COLO668 (cell line): ENCODE measurements around the gene DNMBP.

Experiments
- DNase-seq: peaks from one replicate; lab custom pipeline; 2025; ENCODE audit not compliant: unreplicated experiment; lab: John Stamatoyannopoulos, UW

Gene DNMBP

DNA sequence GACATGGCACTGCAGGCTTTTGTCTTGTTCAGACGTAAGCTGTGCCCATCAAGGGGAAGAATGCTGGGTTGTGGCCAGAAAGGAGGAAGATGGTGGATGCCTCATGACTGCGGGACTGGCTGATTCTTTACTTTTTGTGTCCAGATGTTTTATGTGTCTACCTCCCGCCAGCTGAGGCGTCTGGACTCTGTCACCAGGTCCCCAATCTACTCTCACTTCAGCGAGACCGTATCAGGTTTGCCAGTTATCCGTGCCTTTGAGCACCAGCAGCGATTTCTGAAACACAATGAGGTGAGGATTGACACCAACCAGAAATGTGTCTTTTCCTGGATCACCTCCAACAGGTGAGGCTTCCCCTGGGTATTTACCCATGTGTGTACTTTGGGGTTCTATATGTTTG, 173.8 kb downstream of the DNMBP start:
- no peak for DNase-seq

DNA sequence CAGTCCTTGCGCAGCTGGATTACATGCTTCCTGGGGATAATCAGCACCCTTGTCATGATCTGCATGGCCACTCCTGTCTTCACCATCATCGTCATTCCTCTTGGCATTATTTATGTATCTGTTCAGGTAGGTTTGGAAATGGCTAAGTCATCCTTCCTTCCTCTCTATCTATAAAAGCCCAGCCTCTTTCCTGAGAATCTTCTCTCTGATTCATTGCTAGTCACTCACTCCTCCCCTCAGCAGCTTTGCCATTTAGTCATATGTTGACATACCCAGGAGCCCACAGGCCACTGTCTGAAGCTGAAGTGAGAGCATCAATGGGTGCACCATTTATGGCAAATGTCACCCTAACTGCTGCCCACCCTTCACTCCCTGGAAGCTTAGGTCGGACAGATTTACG, 175.3 kb downstream of the DNMBP start:
- no peak for DNase-seq

DNA sequence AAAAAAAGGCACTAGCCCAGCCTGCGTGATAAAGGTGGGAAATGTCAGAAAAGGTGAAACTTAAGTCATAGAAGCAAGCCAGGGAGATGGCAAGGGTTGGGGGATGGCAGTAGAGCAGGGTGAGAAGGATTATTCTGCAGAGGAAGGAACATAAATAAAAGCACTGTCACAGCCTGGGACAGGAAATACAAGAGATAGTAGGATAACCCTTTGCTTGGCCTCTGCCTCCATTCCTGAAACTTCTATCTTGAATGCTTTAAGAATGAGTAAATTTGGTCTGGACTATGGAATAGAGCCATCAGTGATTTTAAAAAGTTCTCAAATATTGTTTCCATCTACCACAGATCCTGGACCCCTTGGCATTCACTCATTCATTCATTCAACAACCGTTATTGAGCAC, 177.3 kb downstream of the DNMBP start:
- no peak for DNase-seq

DNA sequence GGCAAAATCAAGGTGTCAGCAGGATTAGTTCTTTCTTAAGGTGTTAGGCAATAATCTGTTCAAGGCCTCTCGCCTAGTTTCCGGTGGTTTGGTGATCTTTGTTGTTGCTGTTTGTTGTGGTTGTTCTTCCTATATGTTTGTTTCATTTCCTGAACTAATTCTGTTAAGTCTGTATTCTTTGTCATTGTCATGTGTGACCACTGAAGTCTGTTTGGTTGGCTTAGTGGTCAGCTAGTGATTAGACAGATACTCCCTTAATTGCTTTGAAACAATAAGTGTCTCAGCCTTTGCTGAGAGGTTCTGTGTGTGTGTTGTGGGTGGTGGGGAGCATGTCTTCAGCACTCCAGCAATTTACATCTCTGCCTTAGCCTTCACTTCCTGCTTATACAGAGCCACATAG, 181.3 kb downstream of the DNMBP start:
- no peak for DNase-seq

DNA sequence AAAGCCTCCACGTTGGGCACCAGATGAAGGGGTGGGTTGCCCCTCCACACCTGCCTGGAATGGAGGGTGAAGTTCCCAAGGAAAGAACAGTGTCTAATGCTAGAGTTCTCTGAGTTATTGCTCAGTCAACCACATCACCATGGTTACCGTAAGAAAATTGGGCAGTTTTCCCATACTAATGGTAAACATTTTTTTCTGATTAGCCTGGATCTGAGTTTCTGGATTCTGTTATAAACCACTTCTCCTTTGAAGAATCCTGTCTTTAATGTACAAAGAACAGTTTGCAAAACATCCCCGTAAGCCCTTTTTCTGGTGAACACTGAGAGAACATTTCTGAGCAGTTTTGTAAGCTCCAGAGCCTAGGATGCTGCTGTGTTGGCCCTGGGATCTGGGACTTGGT, 181.8 kb downstream of the DNMBP start:
- DNase-seq, result no peak
